A549 (cell line): ENCODE measurements around the gene MMP14. TPM values are rescaled to one million over a fixed set of nuclear protein-coding genes. Genes with fewer than 3 reads are reported as not detected.

Experiments used
- ATAC-seq, 2 experiments: fragments of 200-7000 bp in 1 of 2; fragments of >200 bp in 1 of 2; cut with Nextera tagmentation in 1 of 2; cut with Tn5 transposase in 1 of 2; 3 replicates each; pipeline versions ENCODE4 v1.8.0 to v1.9.1; 2018 to 2020; ENCODE audit warnings: mild to moderate bottlenecking in 1 of 2, moderate library complexity in 1 of 2
- CTCF ChIA-PET: fragments of 300-600 bp; sonication (Branson Sonifier 250); formaldehyde crosslinking; extraction: SDS; loops from one replicate; lab custom pipeline; 2021; ENCODE audit warnings: antibody characterized with exemption, inconsistent platforms; lab: Yijun Ruan, JAX
- POLR2A ChIA-PET: fragments of 350-600 bp; formaldehyde crosslinking; extraction: SDS; loops from one replicate; lab custom pipeline; 2021; ENCODE audit warnings: antibody characterized with exemption, inconsistent platforms; lab: Yijun Ruan, JAX
- DNase-seq, 2 experiments: peaks; one replicate each; pipeline versions ENCODE4 v3.0.0 to v3.0.0-alpha.2; 2011 to 2016; ENCODE audit warnings: low read depth in 1 of 2, low spot score in 1 of 2
- FAIRE-seq: peaks from 2 replicates; lab custom pipeline; 2011; peaks lifted over from hg19 to GRCh38; lab: Jason Lieb, UNC
- H3K27ac ChIP-seq, 2 experiments: fragments of >200 bp; sonication (Bioruptor Twin); formaldehyde crosslinking; 3 replicates each; pipeline ENCODE4 v1.5.1; 2016 to 2017
- H3K4me1 ChIP-seq: fragments of >200 bp; sonication (Bioruptor Twin); formaldehyde crosslinking; 3 replicates; pipeline ENCODE4 v1.6.1; 2016
- H3K4me2 ChIP-seq: fragments of >200 bp; sonication (Bioruptor Twin); formaldehyde crosslinking; 3 replicates; pipeline ENCODE4 v1.6.1; 2016
- H3K4me3 ChIP-seq: fragments of >200 bp; sonication (Bioruptor Twin); formaldehyde crosslinking; 3 replicates; pipeline ENCODE4 v1.5.1; 2016
- H3K9me3 ChIP-seq: fragments of >200 bp; sonication (Bioruptor Twin); formaldehyde crosslinking; 3 replicates; pipeline ENCODE4 v1.6.1; 2016
- BHLHE40 ChIP-seq: IDR thresholded peaks from 2 replicates; pipeline ENCODE4 v1.6.1; 2012; ENCODE audit warnings: low read depth, low read length, inconsistent platforms
- CBX2 ChIP-seq: fragments of 200-600 bp; sonication (generic); IDR thresholded peaks from 2 replicates; pipeline ENCODE4 v1.6.1; 2016; ENCODE audit warnings: low read depth, mild to moderate bottlenecking, borderline replicate concordance
- CBX8 ChIP-seq: fragments of 200-600 bp; sonication (generic); IDR thresholded peaks from 2 replicates; pipeline ENCODE4 v1.6.1; 2016
- CHD2 ChIP-seq: fragments of 150-350 bp; IDR thresholded peaks from 2 replicates; pipeline ENCODE4 v1.6.1; 2014; ENCODE audit warnings: low read length; ENCODE audit not compliant: partially characterized antibody
- CHD4 ChIP-seq: fragments of 200-600 bp; sonication (generic); IDR thresholded peaks from 2 replicates; pipeline ENCODE4 v1.6.1; 2016; ENCODE audit warnings: antibody characterized with exemption, mild to moderate bottlenecking, borderline replicate concordance
- EHMT2 ChIP-seq: fragments of 200-600 bp; sonication (generic); IDR thresholded peaks from 2 replicates; pipeline ENCODE4 v1.6.1; 2016; ENCODE audit warnings: antibody characterized with exemption, low read depth, mild to moderate bottlenecking, moderate library complexity
- EP300 ChIP-seq, 2 experiments: fragments of >200 bp; sonication (Bioruptor Twin); formaldehyde crosslinking; IDR thresholded peaks; 2 replicates in 1 of 2; 3 replicates in 1 of 2; pipeline ENCODE4 v1.6.1; 2016 to 2017
- ESRRA ChIP-seq: fragments of 150-350 bp; IDR thresholded peaks from 2 replicates; pipeline ENCODE4 v1.6.1; 2014; ENCODE audit warnings: mild to moderate bottlenecking, low read length, borderline replicate concordance
- FOSL2 ChIP-seq, 2 experiments: fragments of 450-650 bp in 1 of 2; fragments of >200 bp in 1 of 2; sonication (Bioruptor Twin) in 1 of 2; formaldehyde crosslinking; IDR thresholded peaks; 2 replicates each; pipeline versions ENCODE4 v1.5.0 to v1.6.1; 2016 to 2020; ENCODE audit warnings: mild to moderate bottlenecking in 1 of 2, moderate library complexity in 1 of 2
- GATA3 ChIP-seq: IDR thresholded peaks from 2 replicates; pipeline ENCODE4 v1.6.1; 2012; ENCODE audit warnings: borderline replicate concordance
- HDAC2 ChIP-seq: fragments of 200-600 bp; sonication (generic); IDR thresholded peaks from 2 replicates; pipeline ENCODE4 v1.6.1; 2016
- HOXB13 ChIP-seq: fragments of 250-450 bp; sonication (Bioruptor Pico); IDR thresholded peaks from 2 replicates; pipeline ENCODE4 v1.5.0; 2020; ENCODE audit warnings: low read depth, mild to moderate bottlenecking, moderate library complexity
- HOXB5 ChIP-seq: fragments of 250-450 bp; sonication (Bioruptor Pico); IDR thresholded peaks from 2 replicates; pipeline ENCODE4 v1.5.0; 2020; ENCODE audit warnings: mild to moderate bottlenecking, moderate library complexity
- JUN ChIP-seq, 2 experiments: fragments of >200 bp; sonication (Bioruptor Twin); formaldehyde crosslinking; IDR thresholded peaks; 2 replicates in 1 of 2; 3 replicates in 1 of 2; pipeline ENCODE4 v1.6.1; 2016 to 2017
- JUNB ChIP-seq: fragments of >200 bp; sonication (Bioruptor Twin); formaldehyde crosslinking; IDR thresholded peaks from 2 replicates; pipeline ENCODE4 v1.6.1; 2016
- NFE2L2 ChIP-seq: fragments of 150-350 bp; conservative IDR thresholded peaks from 2 replicates; pipeline ENCODE4 v1.6.1; 2014; ENCODE audit warnings: low read length
- PHF8 ChIP-seq: fragments of 200-600 bp; sonication (generic); IDR thresholded peaks from 2 replicates; pipeline ENCODE4 v1.6.1; 2016; ENCODE audit warnings: low read depth, mild to moderate bottlenecking, antibody characterized with exemption, moderate library complexity, borderline replicate concordance
- POLR2A ChIP-seq: IDR thresholded peaks from 2 replicates; pipeline ENCODE4 v1.6.1; 2012; ENCODE audit warnings: mild to moderate bottlenecking, low read length
- RAD21 ChIP-seq, 2 experiments: fragments of >200 bp in 1 of 2; sonication (Bioruptor Twin) in 1 of 2; formaldehyde crosslinking in 1 of 2; IDR thresholded peaks in 1 of 2; conservative IDR thresholded peaks in 1 of 2; 2 replicates in 1 of 2; 3 replicates in 1 of 2; pipeline ENCODE4 v1.6.1; 2012 to 2018; ENCODE audit warnings: inconsistent platforms in 1 of 2
- RCOR1 ChIP-seq: fragments of 150-350 bp; IDR thresholded peaks from 2 replicates; pipeline ENCODE4 v1.6.1; 2014; ENCODE audit warnings: antibody characterized with exemption, low read length, low read depth
- TFCP2L1 ChIP-seq: fragments of 250-450 bp; sonication (Bioruptor Pico); IDR thresholded peaks from 2 replicates; pipeline ENCODE4 v1.5.0; 2021; ENCODE audit warnings: mild to moderate bottlenecking
- ZFP36 ChIP-seq: fragments of 450-650 bp; IDR thresholded peaks from 2 replicates; pipeline ENCODE4 v1.6.1; 2014; ENCODE audit warnings: borderline replicate concordance; ENCODE audit not compliant: partially characterized antibody
- ZNF302 ChIP-seq: fragments of 250-450 bp; sonication (Bioruptor Pico); IDR thresholded peaks from 2 replicates; pipeline ENCODE4 v1.9.0; 2021; ENCODE audit warnings: inconsistent platforms, mild to moderate bottlenecking, moderate library complexity
- WGBS: methylation state at CpG from one replicate; pipeline ENCODE4 v1.1.6; 2017; ENCODE audit errors: missing lambda C conversion rate; 5-methylcytosine and 5-hydroxymethylcytosine counted together
- polyA plus RNA-seq, 4 experiments: library from polyadenylated mRNA; depleted of rRNA in 3 of 4; stranded (reverse); fragments of >200 nt; fragmentation: RNase III in 1 of 4; extraction: RNeasy Plus Mini Kit Qiagen cat#74134 plus additional on column Dnase treatment in 1 of 4; gene quantifications; 2 replicates in 3 of 4; 3 replicates in 1 of 4; pipeline ENCODE4 v1.2.3, GENCODE V29; 2011 to 2017
- TF ChIP-seq, protein P1 (sequence below): IDR thresholded peaks from 2 replicates; pipeline ENCODE4 v1.6.1; 2012
- TF ChIP-seq, protein P2 (sequence below): fragments of 450-650 bp; IDR thresholded peaks from 2 replicates; pipeline ENCODE4 v1.6.1; 2014; ENCODE audit warnings: antibody characterized with exemption
- TF ChIP-seq, protein P3 (sequence below): fragments of >200 bp; sonication (Bioruptor Twin); formaldehyde crosslinking; IDR thresholded peaks from 3 replicates; pipeline ENCODE4 v1.6.1; 2016
- TF ChIP-seq, protein P4 (sequence below): fragments of >200 bp; sonication (Bioruptor Twin); formaldehyde crosslinking; IDR thresholded peaks from 3 replicates; pipeline ENCODE4 v1.5.1; 2016
- TF ChIP-seq, protein P5 (sequence below): fragments of 250-450 bp; sonication (Bioruptor Pico); IDR thresholded peaks from 2 replicates; pipeline ENCODE4 v1.5.0; 2020; ENCODE audit warnings: low read depth, mild to moderate bottlenecking, moderate library complexity

MMP14 gene
- polyA plus RNA-seq, 2 of the 4 experiments (the other 2 are of a cell fraction) = 1.5 to 1.9 TPM

DNA sequence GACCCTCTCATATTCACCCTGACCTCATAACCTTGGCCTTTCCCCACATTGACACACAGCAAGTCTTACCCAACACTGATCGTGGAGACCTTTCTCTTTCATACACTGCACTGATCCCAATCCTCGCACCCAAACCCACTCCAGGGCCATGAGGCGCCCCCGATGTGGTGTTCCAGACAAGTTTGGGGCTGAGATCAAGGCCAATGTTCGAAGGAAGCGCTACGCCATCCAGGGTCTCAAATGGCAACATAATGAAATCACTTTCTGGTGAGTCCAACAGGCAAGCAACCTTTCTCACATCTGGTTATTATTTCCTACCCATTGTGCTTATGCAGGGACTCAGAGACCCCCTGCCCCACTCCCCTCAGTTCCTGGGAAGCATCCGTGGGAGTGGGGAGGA is 5.4 kb downstream of the MMP14 start:
- no peak overlapping the region for H3K27ac ChIP-seq
- DNase-seq (no peak), FAIRE-seq (no peak), ATAC-seq (no peak)
- H3K9me3 ChIP-seq = no peaks in the 10 kb centered on the region
- H3K4me1 ChIP-seq = no peaks in the 10 kb centered on the region
- H3K4me2 ChIP-seq = no peak overlapping the region
- POLR2A ChIA-PET = no interaction called here
- H3K4me3 ChIP-seq = no peak overlapping the region
- no peak for TF ChIP-seq CBX8
- no peak for TF ChIP-seq CBX2
- TF ChIP-seq, protein P1, sequence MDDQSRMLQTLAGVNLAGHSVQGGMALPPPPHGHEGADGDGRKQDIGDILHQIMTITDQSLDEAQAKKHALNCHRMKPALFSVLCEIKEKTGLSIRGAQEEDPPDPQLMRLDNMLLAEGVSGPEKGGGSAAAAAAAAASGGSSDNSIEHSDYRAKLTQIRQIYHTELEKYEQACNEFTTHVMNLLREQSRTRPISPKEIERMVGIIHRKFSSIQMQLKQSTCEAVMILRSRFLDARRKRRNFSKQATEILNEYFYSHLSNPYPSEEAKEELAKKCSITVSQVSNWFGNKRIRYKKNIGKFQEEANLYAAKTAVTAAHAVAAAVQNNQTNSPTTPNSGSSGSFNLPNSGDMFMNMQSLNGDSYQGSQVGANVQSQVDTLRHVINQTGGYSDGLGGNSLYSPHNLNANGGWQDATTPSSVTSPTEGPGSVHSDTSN = no peak
- TF ChIP-seq RCOR1 = no peak
- TF ChIP-seq ZNF302 (CRISPR knock-in tag) = no peak
- TF ChIP-seq POLR2A = no peak
- no peak for TF ChIP-seq BHLHE40
- TF ChIP-seq CHD2 = no peak
- TF ChIP-seq NFE2L2 = no peak
- no peak for TF ChIP-seq CHD4
- no peak for TF ChIP-seq GATA3
- TF ChIP-seq HDAC2 = no peak
- TF ChIP-seq, protein P2, sequence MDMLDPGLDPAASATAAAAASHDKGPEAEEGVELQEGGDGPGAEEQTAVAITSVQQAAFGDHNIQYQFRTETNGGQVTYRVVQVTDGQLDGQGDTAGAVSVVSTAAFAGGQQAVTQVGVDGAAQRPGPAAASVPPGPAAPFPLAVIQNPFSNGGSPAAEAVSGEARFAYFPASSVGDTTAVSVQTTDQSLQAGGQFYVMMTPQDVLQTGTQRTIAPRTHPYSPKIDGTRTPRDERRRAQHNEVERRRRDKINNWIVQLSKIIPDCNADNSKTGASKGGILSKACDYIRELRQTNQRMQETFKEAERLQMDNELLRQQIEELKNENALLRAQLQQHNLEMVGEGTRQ = no peak
- TF ChIP-seq, protein P3, sequence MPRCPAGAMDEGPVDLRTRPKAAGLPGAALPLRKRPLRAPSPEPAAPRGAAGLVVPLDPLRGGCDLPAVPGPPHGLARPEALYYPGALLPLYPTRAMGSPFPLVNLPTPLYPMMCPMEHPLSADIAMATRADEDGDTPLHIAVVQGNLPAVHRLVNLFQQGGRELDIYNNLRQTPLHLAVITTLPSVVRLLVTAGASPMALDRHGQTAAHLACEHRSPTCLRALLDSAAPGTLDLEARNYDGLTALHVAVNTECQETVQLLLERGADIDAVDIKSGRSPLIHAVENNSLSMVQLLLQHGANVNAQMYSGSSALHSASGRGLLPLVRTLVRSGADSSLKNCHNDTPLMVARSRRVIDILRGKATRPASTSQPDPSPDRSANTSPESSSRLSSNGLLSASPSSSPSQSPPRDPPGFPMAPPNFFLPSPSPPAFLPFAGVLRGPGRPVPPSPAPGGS = no peak
- TF ChIP-seq ZFP36 = no peak
- TF ChIP-seq, protein P4, sequence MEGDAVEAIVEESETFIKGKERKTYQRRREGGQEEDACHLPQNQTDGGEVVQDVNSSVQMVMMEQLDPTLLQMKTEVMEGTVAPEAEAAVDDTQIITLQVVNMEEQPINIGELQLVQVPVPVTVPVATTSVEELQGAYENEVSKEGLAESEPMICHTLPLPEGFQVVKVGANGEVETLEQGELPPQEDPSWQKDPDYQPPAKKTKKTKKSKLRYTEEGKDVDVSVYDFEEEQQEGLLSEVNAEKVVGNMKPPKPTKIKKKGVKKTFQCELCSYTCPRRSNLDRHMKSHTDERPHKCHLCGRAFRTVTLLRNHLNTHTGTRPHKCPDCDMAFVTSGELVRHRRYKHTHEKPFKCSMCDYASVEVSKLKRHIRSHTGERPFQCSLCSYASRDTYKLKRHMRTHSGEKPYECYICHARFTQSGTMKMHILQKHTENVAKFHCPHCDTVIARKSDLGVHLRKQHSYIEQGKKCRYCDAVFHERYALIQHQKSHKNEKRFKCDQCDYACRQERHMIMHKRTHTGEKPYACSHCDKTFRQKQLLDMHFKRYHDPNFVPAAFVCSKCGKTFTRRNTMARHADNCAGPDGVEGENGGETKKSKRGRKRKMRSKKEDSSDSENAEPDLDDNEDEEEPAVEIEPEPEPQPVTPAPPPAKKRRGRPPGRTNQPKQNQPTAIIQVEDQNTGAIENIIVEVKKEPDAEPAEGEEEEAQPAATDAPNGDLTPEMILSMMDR = no peak
- no peak for TF ChIP-seq HOXB5
- TF ChIP-seq ESRRA = no peak
- no peak for TF ChIP-seq HOXB13 (CRISPR knock-in tag)
- TF ChIP-seq, all 56 proteins: peak for 0
- WGBS = 64% methylated on average over 8 of the region's 8 CpGs
- CTCF ChIA-PET = interaction anchor here (1.1 to 14.1 kb wide), 3 partner anchors 10 to 285 kb away, joined by 3 to 195 read pairs (median 5); no protein-coding TSS in a partner anchor

DNA sequence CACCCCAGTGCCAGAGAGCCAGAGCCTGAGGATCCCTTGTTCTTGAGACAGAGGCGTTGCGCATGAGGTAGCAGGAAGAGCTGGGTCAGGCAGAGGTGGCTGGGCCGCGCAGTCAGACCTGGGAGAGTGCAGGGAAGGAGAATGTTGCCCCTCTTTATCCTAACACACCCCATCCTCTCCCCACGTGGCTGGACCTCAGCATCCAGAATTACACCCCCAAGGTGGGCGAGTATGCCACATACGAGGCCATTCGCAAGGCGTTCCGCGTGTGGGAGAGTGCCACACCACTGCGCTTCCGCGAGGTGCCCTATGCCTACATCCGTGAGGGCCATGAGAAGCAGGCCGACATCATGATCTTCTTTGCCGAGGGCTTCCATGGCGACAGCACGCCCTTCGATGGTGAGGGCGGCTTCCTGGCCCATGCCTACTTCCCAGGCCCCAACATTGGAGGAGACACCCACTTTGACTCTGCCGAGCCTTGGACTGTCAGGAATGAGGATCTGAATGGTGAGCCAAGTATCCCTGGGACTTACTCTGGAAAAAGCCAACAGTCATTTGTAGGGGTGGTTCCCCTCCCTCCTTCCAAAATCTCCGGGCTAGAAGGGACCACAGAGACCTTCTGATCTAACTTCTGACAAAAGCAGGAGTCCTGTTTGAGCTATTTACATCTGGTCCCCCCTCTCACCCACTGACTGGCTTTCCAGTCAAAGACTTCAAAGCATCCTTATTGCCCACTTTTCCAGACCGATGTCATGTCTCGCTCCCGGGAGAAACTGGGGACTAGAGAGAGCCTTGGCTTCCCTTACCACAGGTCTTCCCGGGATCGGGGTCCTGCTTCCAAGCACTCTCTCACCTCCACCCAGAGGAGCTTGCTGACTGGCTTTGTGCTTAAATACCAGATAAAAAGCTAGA is 6.1 kb downstream of the MMP14 start:
- ATAC-seq = no peak
- no peak overlapping the region for H3K4me2 ChIP-seq
- no peaks in the 10 kb centered on the region for H3K4me1 ChIP-seq
- H3K27ac ChIP-seq = no peak overlapping the region
- ChIA-PET POLR2A (no interaction called here), CTCF (interaction anchor here (1.0 to 14.1 kb wide), 5 partner anchors 10 to 286 kb away, joined by 3 to 195 read pairs (median 5); no protein-coding TSS in a partner anchor)
- FAIRE-seq = no peak
- H3K9me3 ChIP-seq = no peaks in the 10 kb centered on the region
- WGBS = 88% methylated on average over 28 of the region's 28 CpGs
- DNase-seq = no peak
- no peak overlapping the region for H3K4me3 ChIP-seq
- TF ChIP-seq, protein P4 = no peak
- TF ChIP-seq, protein P5, sequence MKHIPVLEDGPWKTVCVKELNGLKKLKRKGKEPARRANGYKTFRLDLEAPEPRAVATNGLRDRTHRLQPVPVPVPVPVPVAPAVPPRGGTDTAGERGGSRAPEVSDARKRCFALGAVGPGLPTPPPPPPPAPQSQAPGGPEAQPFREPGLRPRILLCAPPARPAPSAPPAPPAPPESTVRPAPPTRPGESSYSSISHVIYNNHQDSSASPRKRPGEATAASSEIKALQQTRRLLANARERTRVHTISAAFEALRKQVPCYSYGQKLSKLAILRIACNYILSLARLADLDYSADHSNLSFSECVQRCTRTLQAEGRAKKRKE (CRISPR knock-in tag) = no peak
- TF ChIP-seq JUNB = no peak
- TF ChIP-seq TFCP2L1 (CRISPR knock-in tag) = no peak
- TF ChIP-seq HOXB13 (CRISPR knock-in tag) = no peak
- no peak for TF ChIP-seq GATA3
- TF ChIP-seq PHF8 = no peak
- no peak for TF ChIP-seq RAD21 (conservative IDR thresholded peaks at IDR 0.05 in 1 of 2, IDR thresholded peaks at IDR 0.05 in 1 of 2)
- no peak for TF ChIP-seq FOSL2 (IDR thresholded peaks at IDR 0.05)
- TF ChIP-seq FOSL2 (CRISPR knock-in tag; IDR thresholded peaks at IDR 0.05) = no peak
- TF ChIP-seq EP300 (IDR thresholded peaks at IDR 0.05) = no peak
- no peak for TF ChIP-seq EHMT2
- TF ChIP-seq JUN (IDR thresholded peaks at IDR 0.05) = no peak
